GM10847 (cell line): ENCODE results near the gene STK32B.

Experiments used
- POLR2A ChIP-seq: IDR thresholded peaks from 2 replicates; pipeline ENCODE4 v1.6.1; 2011; ENCODE audit not compliant: insufficient read length; ENCODE audit errors: extremely low read depth

Gene STK32B

DNA sequence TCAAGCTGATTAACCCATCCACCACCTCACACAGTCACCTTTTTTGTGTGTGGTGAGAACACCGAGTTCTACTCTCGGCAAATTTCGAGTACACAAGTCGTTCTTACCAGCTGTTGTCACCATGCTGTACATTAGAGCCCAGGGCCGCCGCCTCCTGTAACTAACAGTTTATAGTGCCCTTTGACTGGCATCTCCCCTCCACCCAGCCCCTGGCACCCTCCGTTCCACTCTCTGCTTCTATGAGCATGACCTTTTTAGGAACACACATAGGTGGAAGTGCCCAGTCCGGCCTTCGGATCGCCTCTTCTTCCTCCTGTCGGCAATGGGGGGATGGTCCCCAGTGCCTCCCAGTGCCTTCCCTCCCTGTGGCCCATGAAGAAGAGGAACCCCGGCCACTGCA is 141.4 kb downstream of the STK32B start:
- TF ChIP-seq POLR2A = no peak

DNA sequence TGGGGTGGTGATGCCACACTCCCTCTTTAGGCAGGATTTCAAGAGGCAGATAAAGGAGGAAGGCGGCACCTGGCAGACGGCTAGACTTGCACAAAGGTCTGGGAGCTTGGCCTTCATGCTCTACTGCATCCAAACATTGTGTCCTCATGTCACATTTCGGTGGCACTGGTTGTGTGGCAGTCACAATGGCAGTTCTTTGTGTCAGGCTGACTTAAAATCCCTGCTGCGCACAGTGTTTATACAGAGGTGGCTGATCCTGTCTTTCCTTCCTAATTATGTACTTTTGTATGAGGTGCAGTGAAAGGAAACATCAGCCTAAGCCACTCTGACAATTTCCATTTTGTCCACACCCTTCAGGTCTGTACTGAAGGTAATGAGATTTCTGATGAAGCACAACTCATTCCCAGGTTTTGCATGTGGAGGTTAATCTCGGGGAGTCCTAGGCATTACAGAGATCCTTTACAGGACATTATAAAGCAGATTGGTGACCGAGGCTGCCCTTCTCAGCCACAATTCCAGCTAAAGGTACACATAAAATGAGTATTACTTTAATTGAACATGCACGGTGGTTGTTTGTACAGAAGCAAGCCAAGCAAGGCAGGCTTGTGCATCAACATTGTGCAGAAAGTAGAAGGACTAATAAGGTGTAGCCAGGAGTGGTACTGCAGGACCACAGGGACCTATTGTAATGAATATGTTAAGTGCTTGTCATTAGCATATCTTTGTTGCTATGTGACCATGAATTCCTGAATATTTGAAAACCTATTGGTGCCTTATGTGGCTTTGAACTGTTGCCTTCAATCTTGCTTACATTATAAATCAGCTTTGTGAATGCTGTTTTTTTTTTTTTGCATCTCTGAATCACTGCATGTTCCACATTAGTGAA is 147.6 kb downstream of the STK32B start:
- TF ChIP-seq POLR2A = no peak

DNA sequence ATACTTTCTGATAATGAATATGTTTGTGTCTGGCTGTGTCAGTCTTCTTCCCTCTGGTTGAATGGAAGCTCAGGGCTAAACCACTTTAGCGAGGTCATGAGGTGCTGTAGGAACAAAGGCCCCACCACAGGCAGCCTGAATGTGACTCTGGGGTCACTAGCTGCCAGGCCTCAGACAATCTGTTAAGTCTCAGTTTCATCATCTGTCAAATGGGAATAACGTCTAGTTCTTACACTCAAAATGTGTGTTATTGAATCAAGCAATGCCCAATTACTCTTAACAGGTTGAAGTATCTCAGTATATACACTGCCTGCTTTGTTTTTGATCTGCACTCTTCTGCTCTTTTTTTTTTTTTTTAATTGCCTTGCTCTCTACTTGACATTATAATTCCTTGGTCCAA is 148.6 kb downstream of the STK32B start:
- TF ChIP-seq POLR2A = no peak

DNA sequence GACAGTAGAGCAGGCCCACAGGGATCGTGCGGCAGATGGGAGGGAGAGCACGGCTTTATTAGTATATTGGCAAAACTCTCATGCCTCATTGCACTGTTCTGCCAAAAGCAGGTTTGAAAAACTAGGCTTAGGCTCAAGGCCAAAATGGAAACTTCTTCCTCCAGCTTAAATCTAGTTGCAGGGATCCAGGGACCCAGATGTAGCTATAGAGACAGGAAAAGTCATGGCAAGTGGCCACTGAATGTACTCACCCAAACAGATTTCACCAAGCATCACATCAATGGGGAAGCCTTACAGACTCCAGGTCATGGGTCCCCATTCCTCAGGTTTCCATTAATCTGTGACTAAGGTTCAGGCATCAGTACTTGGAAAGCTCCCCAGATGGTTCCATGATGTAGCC is 149.2 kb downstream of the STK32B start:
- no peak for TF ChIP-seq POLR2A

DNA sequence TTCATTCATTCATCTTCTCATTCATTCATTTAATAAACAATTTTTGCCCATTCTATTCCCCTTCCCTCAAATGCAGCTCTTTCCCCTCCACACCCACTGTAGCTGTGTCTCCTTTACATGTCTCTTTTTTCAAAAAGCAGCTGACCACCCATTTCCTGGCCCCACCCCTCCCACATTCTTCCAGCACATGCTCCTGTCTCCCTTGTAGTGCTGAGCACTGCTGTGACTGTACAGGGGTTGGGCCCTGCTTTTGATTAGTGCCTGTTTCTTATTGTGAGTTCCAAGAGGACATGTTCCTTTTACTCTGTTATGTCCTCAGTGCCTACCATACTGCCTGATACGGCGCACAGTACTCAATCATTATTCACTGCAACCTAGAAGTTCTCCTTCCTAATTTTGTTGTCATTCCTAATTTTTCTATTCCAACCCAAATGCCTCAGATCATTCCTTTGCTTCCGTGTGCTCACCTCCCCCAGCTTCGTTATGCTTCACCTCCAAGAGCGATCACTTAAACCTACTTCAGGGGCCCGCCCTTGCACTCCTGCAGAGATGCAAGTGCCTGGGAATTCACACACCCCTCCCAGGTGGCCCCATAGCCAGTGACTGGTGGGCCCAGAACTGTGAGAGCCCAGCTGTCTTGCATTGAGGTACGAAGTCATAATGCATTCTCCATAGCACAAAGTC is 152.2 kb downstream of the STK32B start:
- TF ChIP-seq POLR2A = no peak

DNA sequence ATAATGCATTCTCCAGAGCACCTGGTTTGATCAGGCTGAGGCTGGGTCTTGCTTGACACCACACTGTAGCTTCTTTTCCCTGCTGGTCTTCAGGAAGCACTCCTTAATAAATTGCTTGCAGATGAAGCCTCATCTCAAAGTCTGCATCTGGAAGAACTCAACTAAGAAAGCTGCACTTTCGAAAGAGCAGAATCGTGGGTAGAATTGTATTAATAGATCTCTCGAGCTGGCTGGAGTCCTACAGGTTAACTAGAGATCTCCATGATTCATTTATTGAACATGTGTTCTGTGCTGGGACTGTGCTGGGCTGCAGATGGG is 152.7 kb downstream of the STK32B start:
- TF ChIP-seq POLR2A = no peak

DNA sequence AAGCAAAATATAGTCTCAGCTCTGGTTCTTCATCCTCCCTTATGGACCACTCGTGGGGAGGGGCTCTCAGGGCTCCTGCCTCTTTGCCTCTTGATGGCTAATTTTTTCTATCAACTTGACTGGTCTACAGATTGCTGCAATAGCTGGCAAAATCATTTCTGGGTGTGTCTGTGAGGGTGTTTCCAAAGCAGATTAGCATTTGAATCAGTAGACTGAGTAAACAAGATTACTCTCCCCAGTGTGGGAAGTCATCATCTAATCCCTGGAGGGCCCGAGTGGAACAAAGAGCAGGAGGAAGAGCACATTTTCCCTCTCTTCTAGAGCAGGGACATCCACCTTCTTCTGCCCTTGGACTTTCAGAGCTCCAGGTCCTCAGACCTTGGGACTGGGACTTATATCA is 153.5 kb downstream of the STK32B start:
- no peak for TF ChIP-seq POLR2A

DNA sequence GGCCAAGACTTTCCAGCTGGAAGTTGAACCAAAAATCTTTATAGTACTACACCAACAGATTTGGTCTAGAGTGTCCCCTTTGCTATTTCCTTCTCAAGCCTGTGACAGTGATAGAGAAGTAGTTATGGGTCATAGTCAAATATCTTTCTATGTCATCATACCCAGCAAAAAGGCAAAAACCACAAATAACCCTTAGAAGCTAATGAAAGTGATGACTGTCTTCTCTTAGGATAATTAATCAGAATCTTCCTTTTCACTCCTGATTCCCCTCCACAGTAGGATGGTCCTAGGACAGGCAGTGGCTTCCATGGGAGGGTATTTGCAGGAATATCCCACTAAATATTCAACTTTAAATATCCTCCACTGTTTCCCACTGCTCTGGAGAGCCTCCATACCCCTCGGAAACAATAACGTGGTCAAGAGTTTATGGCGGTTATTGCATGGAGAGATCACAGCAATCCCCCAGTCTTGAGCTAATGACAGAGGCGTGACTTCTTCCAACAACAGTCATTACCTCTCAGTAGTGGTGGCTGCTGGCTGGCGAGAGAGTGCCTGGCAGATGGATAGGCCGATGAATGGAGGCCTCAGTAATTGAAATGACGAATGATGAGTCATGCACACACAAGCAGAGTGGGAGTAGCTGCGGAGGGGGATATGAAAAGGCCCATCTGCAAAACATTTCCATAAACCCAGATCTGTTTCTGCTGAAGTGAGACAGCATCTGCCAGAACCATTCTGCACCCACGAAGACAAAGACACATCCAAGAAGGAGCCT is 154.9 kb downstream of the STK32B start:
- TF ChIP-seq POLR2A = no peak

DNA sequence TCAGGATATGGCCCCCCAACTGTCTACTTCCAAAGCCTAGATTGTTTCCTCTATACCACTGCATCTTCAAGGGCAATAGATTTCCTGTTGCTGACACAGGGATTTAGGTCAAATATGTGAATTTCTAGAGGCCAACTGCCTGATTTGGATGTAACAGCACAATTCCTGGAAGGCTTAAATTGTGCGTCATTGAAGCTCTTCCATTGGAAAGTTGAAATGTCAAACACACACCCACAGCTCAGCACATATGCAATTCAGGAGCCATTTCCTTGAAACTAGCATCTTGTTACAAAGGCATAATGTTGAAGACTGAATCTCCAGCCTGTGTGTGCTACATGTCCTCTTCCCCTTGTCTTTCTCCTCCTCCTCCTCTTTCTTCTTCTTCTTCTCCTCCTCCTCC is 158.6 kb downstream of the STK32B start:
- TF ChIP-seq POLR2A = no peak

DNA sequence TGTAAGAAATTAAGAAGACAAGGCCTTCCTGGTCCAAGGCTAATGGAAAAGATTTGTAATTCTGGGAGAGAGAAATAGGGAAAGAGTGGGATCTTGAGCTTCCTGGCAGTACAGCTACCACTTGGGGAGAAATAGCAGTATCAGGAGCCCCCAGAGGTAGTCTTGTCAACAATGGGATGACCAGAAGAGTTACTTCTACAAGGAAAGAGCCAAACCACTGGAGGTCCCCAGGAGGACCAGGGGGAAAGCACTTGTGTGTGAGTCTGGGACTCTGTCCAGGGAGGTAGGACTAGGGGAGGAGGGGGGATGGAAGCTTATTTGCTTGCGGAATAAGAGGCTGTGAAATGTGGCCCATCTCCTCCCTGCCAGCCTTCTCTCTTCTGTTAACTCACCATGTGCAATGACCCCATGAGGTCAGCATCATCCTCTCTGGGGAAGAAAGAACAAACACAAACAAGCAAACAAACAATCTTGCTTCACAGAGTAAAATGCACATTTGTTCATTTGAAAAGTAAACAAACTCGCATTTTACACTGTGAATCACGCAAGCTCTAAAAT is 160.1 kb downstream of the STK32B start:
- TF ChIP-seq POLR2A = no peak

DNA sequence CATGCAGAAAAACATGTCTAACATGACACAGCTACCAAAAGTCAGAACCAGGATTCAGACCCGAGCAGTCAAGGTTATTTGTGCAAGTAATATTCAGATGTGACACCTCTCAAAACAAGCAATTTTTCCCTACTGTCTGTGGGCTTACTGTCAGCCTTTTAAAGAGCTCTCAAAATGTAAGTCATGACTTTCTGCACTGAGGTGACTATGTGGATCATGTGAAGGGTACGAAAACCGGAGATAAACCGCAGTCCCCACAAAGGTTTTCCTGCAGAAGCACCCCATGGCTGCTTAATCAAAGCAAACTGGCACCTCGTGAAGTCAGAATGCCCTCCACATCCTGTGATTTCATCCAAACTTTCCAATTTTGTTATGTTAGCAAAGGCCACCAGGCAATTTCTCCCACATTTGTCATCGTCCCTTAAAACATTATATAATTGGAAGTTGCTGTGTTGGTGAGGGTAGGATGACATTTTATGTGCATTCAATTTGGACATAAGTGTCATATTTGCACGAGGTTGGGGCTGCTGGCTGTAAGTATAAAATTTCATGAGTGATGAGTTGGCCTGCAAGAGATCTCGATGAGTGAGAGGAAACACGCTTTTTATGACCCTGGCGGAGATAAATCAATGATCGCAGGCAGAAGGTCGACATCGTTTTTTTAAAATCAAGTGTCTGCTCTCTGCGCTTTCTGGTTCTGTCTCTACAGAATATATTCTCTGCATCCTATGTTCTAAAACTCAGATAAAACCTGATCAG is 161.2 kb downstream of the STK32B start:
- TF ChIP-seq POLR2A = no peak

DNA sequence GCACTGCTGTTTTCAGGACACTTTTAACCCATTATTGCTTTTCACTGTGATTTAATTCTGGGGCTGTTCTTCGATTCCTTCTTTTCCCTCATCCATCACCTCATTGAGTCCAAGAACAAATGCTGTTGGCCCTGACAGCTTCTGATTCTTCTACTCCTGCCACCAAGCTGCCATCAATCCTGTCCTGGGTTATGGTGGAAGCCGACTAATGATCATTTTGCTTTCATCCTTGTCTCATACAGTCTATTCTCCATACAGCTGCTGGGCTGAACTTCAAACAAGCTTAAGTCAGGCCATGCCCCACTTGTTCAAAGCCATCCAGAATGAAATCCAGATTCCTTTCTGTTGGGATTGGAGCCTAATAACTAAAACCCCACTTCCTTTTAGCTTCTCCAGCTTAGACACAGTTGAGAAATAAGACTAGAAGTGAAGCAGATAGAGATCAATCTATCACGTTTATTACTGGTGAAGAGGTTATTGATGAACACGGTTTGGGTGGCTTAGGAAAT is 161.9 kb downstream of the STK32B start:
- no peak for TF ChIP-seq POLR2A

DNA sequence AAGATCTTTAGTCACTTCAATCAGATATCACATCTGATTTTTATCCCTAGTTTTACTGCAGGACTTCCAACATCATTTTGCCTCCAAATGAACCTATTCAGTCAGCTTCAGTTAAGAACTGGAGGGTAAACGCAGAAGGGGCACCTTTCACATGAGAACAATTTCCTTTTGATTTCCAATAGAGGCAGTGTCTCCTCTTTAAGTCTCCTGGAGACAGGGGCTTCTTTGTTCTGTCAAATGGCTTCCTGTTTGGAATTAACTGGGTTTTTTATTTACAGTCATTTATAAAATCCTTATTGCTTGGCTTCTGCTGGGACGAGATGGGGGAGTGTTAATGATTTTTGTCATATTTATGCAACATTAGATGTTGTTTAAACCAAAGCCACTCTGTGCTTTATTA is 164.0 kb downstream of the STK32B start:
- no peak for TF ChIP-seq POLR2A

DNA sequence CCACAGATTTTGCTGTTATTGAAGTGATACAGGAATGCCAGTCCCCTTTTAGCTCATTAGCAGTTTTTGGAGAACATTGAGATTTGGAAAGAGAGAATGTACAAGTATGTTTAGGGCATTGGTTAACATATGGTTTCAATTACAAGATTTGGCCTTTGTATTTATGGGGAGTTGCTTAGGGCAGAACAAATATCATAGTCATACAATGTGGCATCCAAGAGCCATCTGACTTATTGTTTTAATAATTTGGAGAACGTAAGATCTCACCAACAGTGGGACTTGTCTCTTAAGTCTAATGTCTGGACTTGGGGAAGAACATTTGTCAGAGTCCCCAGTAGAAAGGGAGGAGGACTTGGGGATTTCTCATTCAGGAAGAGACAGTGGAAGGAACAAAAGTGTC is 166.1 kb downstream of the STK32B start:
- no peak for TF ChIP-seq POLR2A

DNA sequence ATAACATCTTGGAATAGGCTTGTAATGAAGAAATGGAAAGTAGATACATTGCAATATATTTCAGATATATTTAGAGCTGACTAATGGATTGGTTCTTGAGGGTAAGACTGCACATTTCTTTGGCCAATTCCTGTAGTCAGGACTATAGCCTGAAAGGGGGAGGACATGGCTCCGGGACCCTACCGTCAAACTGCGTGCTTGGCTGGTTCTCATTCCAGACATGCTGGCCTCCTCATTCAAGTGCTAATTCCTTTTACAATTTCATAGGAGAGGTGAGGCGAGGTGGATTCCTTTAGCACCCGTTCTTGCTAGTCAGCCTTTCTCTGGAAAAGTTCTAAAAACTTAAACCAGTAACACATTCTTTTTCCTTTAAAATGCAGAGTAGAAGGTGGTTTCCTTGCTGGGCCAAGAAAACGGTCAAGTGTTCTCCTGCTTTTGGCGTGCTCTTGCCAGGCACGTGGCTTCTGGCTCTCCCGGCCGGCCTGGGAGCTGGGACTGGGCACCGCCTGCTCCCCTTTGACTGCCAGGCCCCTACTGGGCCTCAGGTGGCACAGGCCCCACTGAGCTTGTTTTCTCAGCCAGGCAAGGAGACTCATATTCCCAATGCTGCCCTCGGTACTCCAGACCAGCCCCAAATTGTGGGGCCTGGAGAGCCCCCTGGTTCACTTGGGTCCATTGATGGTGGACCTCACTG is 167.2 kb downstream of the STK32B start:
- no peak for TF ChIP-seq POLR2A

DNA sequence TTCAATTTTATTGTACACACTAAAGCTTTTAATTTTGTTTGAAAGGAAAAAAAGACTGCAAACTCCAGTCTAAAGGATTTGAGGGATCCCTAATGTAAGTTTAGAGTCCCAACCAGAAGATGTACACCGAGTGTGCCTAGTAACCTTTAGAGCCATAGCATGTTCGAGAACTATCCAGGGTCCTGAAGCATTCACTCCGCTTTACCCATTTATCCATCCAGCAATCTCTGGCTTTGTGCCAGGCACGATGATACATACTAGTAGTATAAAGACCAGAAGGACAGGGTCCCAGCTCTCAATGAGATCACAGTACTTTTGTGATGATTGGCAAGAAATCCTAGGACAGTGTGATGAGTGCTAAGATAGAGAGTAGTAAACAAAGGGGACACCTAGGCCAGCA is 168.7 kb downstream of the STK32B start:
- TF ChIP-seq POLR2A = no peak
